HepG2 (cell line): ENCODE results near the gene TAF5. TPM values are rescaled to one million over a fixed set of nuclear protein-coding genes. Genes with fewer than 3 reads are reported as not detected.

Source experiments
- ARNT2 ChIP-seq: sonication (generic); formaldehyde crosslinking; IDR thresholded peaks from 2 replicates; pipeline ENCODE4 v1.8.0; 2022; ENCODE audit warnings: mild to moderate bottlenecking, low read depth, missing genetic modification reagents, moderate library complexity
- DNMT3B ChIP-seq: conservative IDR thresholded peaks from 2 replicates; pipeline ENCODE4 v1.6.1; 2016; ENCODE audit warnings: missing biosample characterization, control low read depth
- DRAP1 ChIP-seq: IDR thresholded peaks from 2 replicates; pipeline ENCODE4 v1.6.1; 2016; ENCODE audit warnings: missing genetic modification reagents, missing compliant biosample characterization
- HOMEZ ChIP-seq: IDR thresholded peaks from 2 replicates; pipeline ENCODE4 v1.6.1; 2016; ENCODE audit warnings: low read depth
- IKZF4 ChIP-seq: sonication (generic); formaldehyde crosslinking; IDR thresholded peaks from 2 replicates; pipeline ENCODE4 v1.5.1; 2020; ENCODE audit warnings: borderline replicate concordance, mild to moderate bottlenecking, low read depth, missing genetic modification reagents; ENCODE audit errors: not compliant biosample characterization
- MIXL1 ChIP-seq: IDR thresholded peaks from 2 replicates; pipeline ENCODE4 v1.6.1; 2016
- MTF2 ChIP-seq: sonication (generic); formaldehyde crosslinking; IDR thresholded peaks from 2 replicates; pipeline ENCODE4 v1.5.0; 2020; ENCODE audit warnings: missing genetic modification reagents, borderline replicate concordance
- REST ChIP-seq, 2 experiments: IDR thresholded peaks; 2 replicates each; pipeline ENCODE4 v1.6.1; 2011 to 2012; ENCODE audit warnings: low read length in 2 of 2, borderline replicate concordance in 1 of 2, low read depth in 1 of 2, mild to moderate bottlenecking in 1 of 2, moderate library complexity in 1 of 2
- SKI ChIP-seq: fragments of 450-650 bp; IDR thresholded peaks from one replicate; pipeline ENCODE4 v1.6.1; 2018; ENCODE audit warnings: mild to moderate bottlenecking; ENCODE audit not compliant: partially characterized antibody
- SKIL ChIP-seq: sonication (generic); formaldehyde crosslinking; IDR thresholded peaks from 2 replicates; pipeline ENCODE4 v1.8.0; 2022; ENCODE audit warnings: missing genetic modification reagents, mild to moderate bottlenecking, moderate library complexity, borderline replicate concordance
- SMAD3 ChIP-seq: sonication (generic); formaldehyde crosslinking; IDR thresholded peaks from 2 replicates; pipeline ENCODE4 v1.4.0; 2020; ENCODE audit warnings: missing genetic modification reagents
- SP5 ChIP-seq: IDR thresholded peaks from 2 replicates; pipeline ENCODE4 v1.6.1; 2016; ENCODE audit warnings: low read depth, borderline replicate concordance
- ZBTB21 ChIP-seq: sonication (generic); formaldehyde crosslinking; IDR thresholded peaks from 2 replicates; pipeline ENCODE4 v1.4.0; 2020; ENCODE audit warnings: missing genetic modification reagents
- ZBTB49 ChIP-seq: sonication (generic); formaldehyde crosslinking; IDR thresholded peaks from 2 replicates; pipeline ENCODE4 v1.4.0; 2020; ENCODE audit warnings: missing genetic modification reagents, borderline replicate concordance
- ZFP37 ChIP-seq: sonication (generic); formaldehyde crosslinking; IDR thresholded peaks from 2 replicates; pipeline ENCODE4 v1.4.0; 2020; ENCODE audit warnings: missing genetic modification reagents, borderline replicate concordance
- ZNF234 ChIP-seq: sonication (generic); formaldehyde crosslinking; conservative IDR thresholded peaks from 2 replicates; pipeline ENCODE4 v1.5.1; 2020; ENCODE audit warnings: mild to moderate bottlenecking, missing genetic modification reagents
- ZNF331 ChIP-seq: sonication (generic); formaldehyde crosslinking; IDR thresholded peaks from 2 replicates; pipeline ENCODE4 v1.4.0; 2020; ENCODE audit warnings: missing genetic modification reagents
- ZNF451 ChIP-seq: sonication (generic); formaldehyde crosslinking; IDR thresholded peaks from 2 replicates; pipeline ENCODE4 v1.5.0; 2020; ENCODE audit warnings: mild to moderate bottlenecking, missing genetic modification reagents
- ZNF7 ChIP-seq: IDR thresholded peaks from 2 replicates; pipeline ENCODE4 v1.6.1; 2016; ENCODE audit warnings: missing biosample characterization, missing genetic modification reagents
- polyA plus RNA-seq, 8 experiments: library from polyadenylated mRNA; depleted of rRNA in 3 of 8; stranded (reverse) in 7 of 8; unstranded in 1 of 8; fragments of >200 nt; fragmentation: Illumina TruSeq in 4 of 8; extraction: Trizol in 4 of 8; gene quantifications; 2 replicates each; pipeline versions ENCODE4 v1.2.1 to v1.2.3, GENCODE V29; 2011 to 2016; ENCODE audit warnings: low read depth in 4 of 8, missing spikeins in 1 of 8, mixed read lengths in 1 of 8; ENCODE audit not compliant: insufficient read depth in 1 of 8
- total RNA-seq, 5 experiments: library from RNA; depleted of rRNA; stranded (reverse); fragments of >200 nt; fragmentation: Illumina TruSeq; extraction: Trizol; gene quantifications; 2 replicates each; pipeline ENCODE4 v1.2.3, GENCODE V29; 2016; ENCODE audit warnings: low read depth in 1 of 5

Gene TAF5
- total and polyA plus RNA-seq, 2 of the 13 experiments (the other 11 are each of a cell fraction or from before 2014, with no cell fraction given), result 3.8 to 8.7 TPM

GRCh38 chr10:103367782-103368518 is at the start of gene TAF5 (continued):
- TF ChIP-seq ZBTB49 (0 out of 2 replicates have a peak, but pooled peaks have one; percentile 47), ZNF234 (CRISPR knock-in tag) (0 out of 2 replicates have a peak, but pooled peaks have one; percentile 79), ZNF7 (CRISPR knock-in tag) (no peak), SP5 (peak; percentile 78; the same call in 1 of the 2 replicates), MTF2 (CRISPR knock-in tag) (no peak), ZBTB21 (CRISPR knock-in tag) (peak; percentile 41; the same call in 1 of the 2 replicates), ZNF451 (CRISPR knock-in tag) (peak; percentile 71; the same call in 1 of the 2 replicates), REST (IDR thresholded peaks at IDR 0.05; ENCODE audit: borderline replicate concordance in 1 of 2, low read depth in 1 of 2, low read length in 2 of 2) (peak in 1 of 2 experiments; percentile 85; a peak in 2 of 4 replicates), SKI (peak; percentile 7), DNMT3B (0 out of 2 replicates have a peak, but pooled peaks have one; percentile 48), DRAP1 (CRISPR knock-in tag) (peak; percentile 99), SMAD3 (CRISPR knock-in tag) (peak; percentile 63), SKIL (CRISPR knock-in tag) (no peak), MIXL1 (CRISPR knock-in tag) (peak; percentile 81; the same call in 1 of the 2 replicates), IKZF4 (CRISPR knock-in tag) (peak; percentile 95), ZNF331 (CRISPR knock-in tag) (peak; percentile 91), ZFP37 (CRISPR knock-in tag) (no peak), ARNT2 (CRISPR knock-in tag) (peak; percentile 93), HOMEZ (CRISPR knock-in tag) (peak; percentile 74; the same call in 1 of the 2 replicates)
